ENCODE measurements around the gene FBXO39. TPM values are rescaled to one million over a fixed set of nuclear protein-coding genes. Genes with fewer than 3 reads are reported as not detected.
"Not testable (repeated sequence)": the region's sequence is repeated elsewhere in the genome, so short reads cannot be mapped to it uniquely, and the experiment has no call there.

The FBXO39 gene
- total RNA-seq, 2 donors from 2014 or later: not detected

DNA sequence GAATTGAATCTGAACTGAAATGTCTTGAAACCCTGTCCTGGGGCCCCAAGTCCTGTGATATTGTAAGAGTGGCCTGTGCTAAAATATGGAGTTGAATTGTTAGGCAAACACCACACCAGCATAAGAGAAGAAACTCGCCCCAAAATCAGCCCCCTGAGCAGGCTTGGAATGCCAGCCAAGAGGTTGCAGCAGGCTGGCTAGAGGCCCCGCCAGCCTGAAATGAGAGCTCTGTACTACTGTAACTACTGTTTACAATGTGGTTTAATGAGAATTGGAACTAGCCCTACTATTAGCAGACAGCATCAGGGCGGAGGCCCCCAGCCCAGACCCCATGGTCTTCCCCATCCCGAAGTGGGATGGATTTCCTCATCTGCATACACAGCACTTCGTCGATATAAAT is 23.7 kb downstream of the FBXO39 start:
- Histone ChIP-seq H3K27me3 (no peaks in the 10 kb centered on the region), H3K4me3 (no peak overlapping the region), H3K27ac (no peak overlapping the region), H3K9ac (ENCODE audit: low read depth in 2 of 2, low read length in 2 of 2) (no peak overlapping the region), H3K36me3 (no peaks in the 10 kb centered on the region), H3K9me3 (no peaks in the 10 kb centered on the region), H3K4me1 (no peaks in the 10 kb centered on the region)
- no peak for DNase-seq
- TF ChIP-seq, protein P1, sequence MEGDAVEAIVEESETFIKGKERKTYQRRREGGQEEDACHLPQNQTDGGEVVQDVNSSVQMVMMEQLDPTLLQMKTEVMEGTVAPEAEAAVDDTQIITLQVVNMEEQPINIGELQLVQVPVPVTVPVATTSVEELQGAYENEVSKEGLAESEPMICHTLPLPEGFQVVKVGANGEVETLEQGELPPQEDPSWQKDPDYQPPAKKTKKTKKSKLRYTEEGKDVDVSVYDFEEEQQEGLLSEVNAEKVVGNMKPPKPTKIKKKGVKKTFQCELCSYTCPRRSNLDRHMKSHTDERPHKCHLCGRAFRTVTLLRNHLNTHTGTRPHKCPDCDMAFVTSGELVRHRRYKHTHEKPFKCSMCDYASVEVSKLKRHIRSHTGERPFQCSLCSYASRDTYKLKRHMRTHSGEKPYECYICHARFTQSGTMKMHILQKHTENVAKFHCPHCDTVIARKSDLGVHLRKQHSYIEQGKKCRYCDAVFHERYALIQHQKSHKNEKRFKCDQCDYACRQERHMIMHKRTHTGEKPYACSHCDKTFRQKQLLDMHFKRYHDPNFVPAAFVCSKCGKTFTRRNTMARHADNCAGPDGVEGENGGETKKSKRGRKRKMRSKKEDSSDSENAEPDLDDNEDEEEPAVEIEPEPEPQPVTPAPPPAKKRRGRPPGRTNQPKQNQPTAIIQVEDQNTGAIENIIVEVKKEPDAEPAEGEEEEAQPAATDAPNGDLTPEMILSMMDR (IDR thresholded peaks at IDR 0.05): no peak
- intact Hi-C loops (cut with DNase I): no loop called here

DNA sequence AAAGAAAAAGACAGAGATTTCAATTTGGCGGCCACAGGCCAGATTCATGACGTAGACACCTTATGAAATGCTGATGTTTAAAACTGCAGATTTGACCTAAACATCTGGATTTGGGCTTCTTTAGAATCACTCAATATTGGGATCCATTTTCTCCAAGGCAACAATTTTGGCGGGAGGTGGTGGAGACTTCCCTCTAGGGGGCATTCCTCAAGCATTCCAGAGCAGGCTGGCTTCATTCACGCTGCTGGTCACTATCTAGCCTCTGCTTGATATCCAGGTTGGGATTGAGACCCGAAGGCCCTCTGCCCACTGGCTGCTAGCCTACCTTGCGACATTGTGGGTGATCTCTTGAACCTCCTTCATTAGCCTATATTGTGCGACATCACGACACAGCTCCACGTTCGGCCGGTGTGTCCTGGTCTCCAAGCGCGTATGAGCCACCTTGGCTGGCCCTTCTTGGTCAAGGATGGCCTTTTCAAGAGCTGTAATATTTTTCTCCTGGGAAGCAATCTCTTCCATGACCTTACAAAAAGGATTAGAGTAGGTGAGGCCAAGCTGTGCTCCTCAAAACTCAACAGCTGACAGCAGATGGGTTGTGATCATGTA is 24.5 kb downstream of the FBXO39 start:
- TF ChIP-seq, protein P1 (IDR thresholded peaks at IDR 0.05): no peak
- Histone ChIP-seq H3K4me3 (no peak overlapping the region), H3K36me3 (no peaks in the 10 kb centered on the region), H3K27ac (no peak overlapping the region), H3K9ac (ENCODE audit: low read depth in 2 of 2, low read length in 2 of 2) (no peak overlapping the region), H3K9me3 (no peaks in the 10 kb centered on the region), H3K27me3 (no peaks in the 10 kb centered on the region), H3K4me1 (no peaks in the 10 kb centered on the region)
- DNase-seq: no peak
- intact Hi-C loops (cut with DNase I): no loop called here

DNA sequence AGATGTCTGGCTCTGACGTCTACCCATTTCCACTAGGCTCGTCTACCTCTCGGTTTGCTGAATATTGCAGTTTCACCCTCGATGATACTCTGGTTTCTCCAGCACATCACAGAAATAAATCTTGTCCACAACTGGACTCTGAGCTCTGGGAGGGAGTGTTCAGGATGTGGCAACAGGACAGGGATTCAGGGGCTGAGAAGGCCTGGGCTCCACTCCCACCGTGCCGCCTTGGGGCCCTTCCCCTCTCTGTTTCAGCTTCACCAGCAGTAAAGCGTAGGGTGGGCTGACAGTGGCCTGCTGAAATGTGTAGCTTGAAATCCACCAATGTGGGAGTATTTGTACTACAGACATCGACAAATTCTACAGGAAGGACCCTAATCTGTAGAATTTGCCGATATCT is 35.5 kb downstream of the FBXO39 start:
- Histone ChIP-seq H3K4me3 (no peak overlapping the region), H3K27ac (no peak overlapping the region), H3K27me3 (no peaks in the 10 kb centered on the region), H3K36me3 (no peaks in the 10 kb centered on the region), H3K4me1 (no peaks in the 10 kb centered on the region), H3K9ac (ENCODE audit: low read depth in 2 of 2, low read length in 2 of 2) (no peak overlapping the region), H3K9me3 (no peaks in the 10 kb centered on the region)
- intact Hi-C loops (cut with DNase I): no loop called here
- TF ChIP-seq, protein P1 (IDR thresholded peaks at IDR 0.05): no peak
- DNase-seq: no peak

DNA sequence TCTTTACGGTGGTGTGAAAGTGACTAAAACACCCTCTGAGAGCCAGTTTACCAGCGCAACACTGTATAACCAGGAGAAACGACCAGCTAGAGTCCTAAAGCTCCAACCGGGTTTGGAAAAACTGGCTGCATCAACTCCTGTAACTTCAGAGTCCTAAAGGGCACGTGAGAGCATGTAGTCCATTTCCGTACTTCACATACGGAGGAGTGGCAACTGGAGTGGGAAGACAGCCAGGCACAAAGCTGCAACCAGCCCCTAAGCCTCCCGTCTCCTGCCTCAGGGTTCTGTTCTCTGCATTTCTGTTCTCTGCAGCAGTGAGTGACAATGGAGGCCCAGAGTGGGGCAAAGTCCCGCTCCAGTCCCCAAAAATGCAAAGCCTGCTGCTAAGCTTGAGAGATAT is 36.3 kb downstream of the FBXO39 start:
- Histone ChIP-seq H3K9me3 (no peaks in the 10 kb centered on the region), H3K4me1 (no peaks in the 10 kb centered on the region), H3K36me3 (no peaks in the 10 kb centered on the region), H3K27me3 (no peaks in the 10 kb centered on the region), H3K4me3 (no peak overlapping the region), H3K9ac (ENCODE audit: low read depth in 2 of 2, low read length in 2 of 2) (no peak overlapping the region), H3K27ac (no peak overlapping the region)
- intact Hi-C loops (cut with DNase I): no loop called here
- TF ChIP-seq, protein P1 (IDR thresholded peaks at IDR 0.05): no peak
- no peak for DNase-seq

DNA sequence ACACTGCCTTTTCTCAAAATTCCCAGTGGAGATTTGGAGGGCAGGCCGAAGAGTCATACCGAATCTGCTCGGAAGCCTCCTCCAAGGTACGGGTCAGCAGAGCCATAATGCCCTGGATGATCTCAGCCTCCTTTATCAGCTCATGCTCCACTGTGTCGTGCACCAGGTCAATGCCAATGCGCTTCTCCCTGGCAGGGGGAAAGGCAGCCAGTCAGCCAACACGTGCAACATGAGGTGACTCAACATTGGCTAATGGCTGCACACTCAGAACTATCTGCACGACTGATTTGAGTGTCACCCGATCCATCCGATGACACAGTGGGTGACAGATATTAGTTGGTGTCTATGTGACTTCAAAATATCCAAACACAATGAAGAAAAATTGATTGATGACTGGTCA is 39.8 kb downstream of the FBXO39 start:
- DNase-seq: no peak
- TF ChIP-seq, protein P1 (IDR thresholded peaks at IDR 0.05): no peak
- H3K4me1 ChIP-seq: no peaks in the 10 kb centered on the region
- no peak overlapping the region for H3K4me3 ChIP-seq
- no peak overlapping the region for H3K9ac ChIP-seq (ENCODE audit: low read depth in 2 of 2, low read length in 2 of 2)
- H3K27ac ChIP-seq: no peak overlapping the region
- no peaks in the 10 kb centered on the region for H3K9me3 ChIP-seq
- intact Hi-C loops (cut with DNase I): no loop called here
- H3K27me3 ChIP-seq: no peaks in the 10 kb centered on the region
- H3K36me3 ChIP-seq: no peaks in the 10 kb centered on the region

DNA sequence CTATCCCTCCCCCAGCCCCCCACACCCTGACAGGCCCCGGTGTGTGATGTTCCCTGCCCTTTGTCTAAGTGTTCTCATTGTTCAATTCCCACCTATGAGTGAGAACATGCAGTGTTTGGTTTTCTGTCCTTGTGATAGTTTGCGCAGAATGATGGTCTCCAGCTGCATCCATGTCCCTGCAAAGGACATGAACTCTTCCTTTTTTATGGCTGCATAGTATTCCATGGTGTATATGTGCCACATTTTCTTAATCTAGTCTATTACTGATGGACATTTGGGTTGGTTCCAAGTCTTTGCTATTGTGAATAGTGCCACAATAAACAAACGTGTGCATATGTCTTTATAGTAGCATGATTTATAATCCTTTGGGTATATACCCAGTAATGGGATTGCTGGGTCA is 40.4 kb downstream of the FBXO39 start:
- H3K4me1 ChIP-seq; H3K27me3 ChIP-seq; H3K9me3 ChIP-seq; DNase-seq; H3K9ac ChIP-seq (ENCODE audit: low read depth in 2 of 2, low read length in 2 of 2); intact Hi-C loops (cut with DNase I); H3K27ac ChIP-seq; H3K36me3 ChIP-seq; H3K4me3 ChIP-seq: not testable (repeated sequence)
